NCI-H2171 (cell line): ENCODE results near the gene PEDS1.
"Not testable (repeated sequence)": the region's sequence is repeated elsewhere in the genome, so short reads cannot be mapped to it uniquely, and the experiment has no call there.

ENCODE experiments used
- DNase-seq: peaks from one replicate; lab custom pipeline; 2025; lab: John Stamatoyannopoulos, UW

The PEDS1 gene

DNA sequence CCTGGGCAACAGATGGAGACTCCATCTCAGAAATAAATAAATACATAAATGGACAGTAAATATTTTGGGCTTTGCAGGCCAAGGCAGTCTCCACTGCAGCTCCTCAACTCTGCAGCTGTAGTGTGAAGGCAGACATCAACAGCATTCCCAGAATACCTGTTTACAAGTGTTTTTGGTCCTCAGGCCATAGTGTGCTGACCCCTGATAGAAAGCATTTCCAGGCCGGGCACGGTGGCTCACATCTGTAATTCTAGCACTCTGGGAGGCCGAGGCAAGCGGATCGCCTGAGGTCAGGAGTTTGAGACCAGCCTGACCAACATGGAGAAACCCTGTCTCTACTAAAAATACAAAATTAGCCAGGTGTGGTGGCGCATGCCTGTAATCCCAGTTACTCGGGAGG lies 18.4 kb downstream of the PEDS1 start:
- DNase-seq = not testable (repeated sequence)

DNA sequence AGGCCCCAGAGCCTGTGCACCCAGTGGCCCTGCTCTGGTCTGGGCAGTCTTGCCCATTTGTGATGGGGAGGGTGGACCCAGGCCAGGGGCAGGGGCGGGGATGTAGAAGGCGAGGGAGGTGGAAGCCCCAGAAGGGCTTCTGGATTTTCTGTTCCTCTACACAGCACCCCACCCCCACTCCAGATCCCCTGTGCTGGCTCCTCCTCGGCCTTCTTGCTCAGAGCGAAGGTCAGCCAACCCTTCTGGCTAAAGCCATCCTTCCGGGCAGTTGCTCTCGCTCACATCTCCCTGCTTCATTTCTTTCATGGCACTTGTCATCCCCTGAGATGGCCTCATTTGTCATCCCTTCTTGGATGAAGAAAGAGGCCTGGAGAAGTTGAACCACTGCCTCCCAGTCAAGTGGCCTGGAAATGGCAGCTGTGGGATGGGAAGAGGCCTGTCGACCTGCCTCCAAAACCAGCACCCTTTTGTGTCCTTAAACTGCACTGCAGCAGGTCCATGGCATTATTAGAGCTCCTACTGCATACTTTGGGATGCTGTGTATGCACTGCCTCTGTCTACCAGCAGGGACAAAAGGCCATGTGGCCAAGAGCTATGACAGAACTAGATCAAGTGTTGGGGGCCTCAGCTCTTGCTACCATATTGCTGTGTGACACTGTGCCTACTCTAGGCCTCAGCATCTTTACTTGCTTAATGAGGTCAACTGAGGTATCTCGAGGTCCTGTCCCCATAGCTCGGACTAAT lies 19.9 kb downstream of the PEDS1 start:
- no peak for DNase-seq

DNA sequence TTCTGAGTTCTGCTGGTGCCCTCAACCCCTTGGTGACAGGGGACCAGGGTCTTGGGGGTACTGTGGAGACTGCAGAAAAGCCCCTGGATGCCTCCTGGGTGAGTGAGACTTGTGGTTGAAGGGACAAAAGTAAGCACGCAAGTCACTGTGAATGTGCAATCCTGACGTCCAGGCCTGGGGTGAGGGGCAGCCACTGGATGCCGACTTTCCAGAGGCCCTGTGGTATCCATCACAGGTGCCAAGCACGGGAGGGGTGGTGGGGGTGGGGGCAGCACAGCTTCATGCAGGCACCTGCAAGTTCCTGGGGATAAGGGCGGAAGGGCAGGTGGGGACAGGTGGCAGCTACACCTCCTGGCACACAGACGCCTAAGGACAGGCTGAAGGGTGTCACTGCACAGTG lies 20.5 kb downstream of the PEDS1 start:
- DNase-seq = no peak

GRCh38 chr20:50130995-50131394 lies 22.5 kb downstream of the PEDS1 start:
- no peak for DNase-seq

DNA sequence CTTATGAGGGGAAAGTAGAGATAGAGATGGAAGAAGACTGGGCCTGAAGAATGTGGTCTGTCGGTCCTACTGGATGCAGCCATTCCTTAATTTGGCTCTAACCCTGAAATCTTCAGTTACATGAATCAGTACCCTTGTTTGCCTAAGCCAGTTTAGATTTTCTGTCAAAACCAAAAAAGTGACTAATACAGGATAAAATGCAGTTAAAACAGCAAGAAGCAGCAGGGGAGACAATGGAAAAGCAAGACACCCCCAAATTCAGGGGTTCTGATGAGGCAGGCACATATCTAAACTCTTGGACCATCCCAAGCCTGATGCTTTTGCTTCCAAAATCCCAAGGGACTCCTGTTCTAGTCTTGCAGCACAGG lies 23.2 kb downstream of the PEDS1 start:
- DNase-seq = no peak

GRCh38 chr20:50129662-50130355 lies 23.7 kb downstream of the PEDS1 start:
- no peak for DNase-seq

DNA sequence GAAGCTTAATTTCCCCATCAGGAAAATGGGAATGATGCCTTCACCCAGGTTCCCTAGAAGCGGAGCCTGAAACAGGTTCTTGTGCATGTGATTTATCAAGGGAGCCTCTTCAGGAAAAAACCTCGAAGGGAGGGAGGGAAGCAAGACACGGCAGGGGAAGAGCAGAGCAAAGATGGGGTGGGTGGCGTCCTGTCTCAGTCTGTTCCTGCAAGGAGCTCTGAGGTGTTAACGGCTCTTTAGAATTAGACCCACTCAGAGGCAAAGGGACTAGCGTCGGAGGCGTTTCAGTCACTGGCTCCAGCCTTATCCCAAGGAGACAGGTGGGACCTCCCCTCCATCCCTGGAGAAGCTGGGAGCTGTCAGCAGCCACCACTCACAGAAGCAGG lies 25.0 kb downstream of the PEDS1 start:
- no peak for DNase-seq

GRCh38 chr20:50127587-50128519 lies 25.7 kb downstream of the PEDS1 start:
- DNase-seq = peak; percentile 96

GRCh38 chr20:50126662-50127061 lies 26.9 kb downstream of the PEDS1 start:
- DNase-seq = peak; percentile 69

- DNase-seq = no peak
These were observed 28.2 kb downstream of the PEDS1 start for GRCh38 chr20:50125279-50125678.

GRCh38 chr20:50124496-50124895 lies 29.0 kb downstream of the PEDS1 start:
- no peak for DNase-seq

DNA sequence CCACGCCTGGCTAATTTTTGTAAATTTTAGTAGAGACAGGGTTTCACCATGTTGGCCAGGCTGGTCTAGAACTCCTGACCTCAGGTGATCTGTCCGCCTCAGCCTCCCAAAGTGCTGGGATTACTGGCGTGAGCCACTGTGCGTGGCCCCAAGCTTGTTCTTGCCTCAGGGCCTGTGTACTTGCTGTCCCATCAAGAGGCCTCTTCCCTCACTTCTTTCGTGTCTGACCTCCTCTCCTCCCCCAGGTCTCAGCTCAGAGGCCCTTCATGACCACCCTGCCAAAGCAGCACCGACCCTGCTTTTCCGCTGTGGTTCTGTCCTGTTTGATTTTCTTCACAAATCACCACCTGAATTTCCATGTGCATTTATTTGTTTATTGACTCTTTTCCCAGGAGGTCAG lies 30.1 kb downstream of the PEDS1 start:
- DNase-seq = no peak

GRCh38 chr20:50122763-50123162 lies 30.8 kb downstream of the PEDS1 start:
- no peak for DNase-seq

DNA sequence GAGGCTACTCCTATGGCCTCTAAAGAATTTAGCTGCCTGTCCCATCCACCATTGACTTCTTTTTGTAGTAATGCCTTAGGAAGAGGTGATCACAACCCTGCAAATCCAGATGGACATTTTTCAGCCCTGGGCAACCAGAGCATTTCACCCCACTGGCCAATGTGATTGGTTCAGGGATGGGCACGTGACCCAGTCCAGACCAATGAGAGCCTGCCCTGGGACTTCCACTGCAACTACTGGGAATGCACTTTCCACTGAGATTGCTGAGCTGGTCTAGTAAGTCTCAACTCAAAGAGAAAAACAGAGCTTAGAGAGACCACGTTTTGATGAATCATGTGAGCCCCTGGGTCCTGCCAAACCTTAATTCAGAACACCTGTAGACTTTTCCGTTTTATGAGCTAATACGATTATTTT lies 31.7 kb downstream of the PEDS1 start:
- no peak for DNase-seq

DNA sequence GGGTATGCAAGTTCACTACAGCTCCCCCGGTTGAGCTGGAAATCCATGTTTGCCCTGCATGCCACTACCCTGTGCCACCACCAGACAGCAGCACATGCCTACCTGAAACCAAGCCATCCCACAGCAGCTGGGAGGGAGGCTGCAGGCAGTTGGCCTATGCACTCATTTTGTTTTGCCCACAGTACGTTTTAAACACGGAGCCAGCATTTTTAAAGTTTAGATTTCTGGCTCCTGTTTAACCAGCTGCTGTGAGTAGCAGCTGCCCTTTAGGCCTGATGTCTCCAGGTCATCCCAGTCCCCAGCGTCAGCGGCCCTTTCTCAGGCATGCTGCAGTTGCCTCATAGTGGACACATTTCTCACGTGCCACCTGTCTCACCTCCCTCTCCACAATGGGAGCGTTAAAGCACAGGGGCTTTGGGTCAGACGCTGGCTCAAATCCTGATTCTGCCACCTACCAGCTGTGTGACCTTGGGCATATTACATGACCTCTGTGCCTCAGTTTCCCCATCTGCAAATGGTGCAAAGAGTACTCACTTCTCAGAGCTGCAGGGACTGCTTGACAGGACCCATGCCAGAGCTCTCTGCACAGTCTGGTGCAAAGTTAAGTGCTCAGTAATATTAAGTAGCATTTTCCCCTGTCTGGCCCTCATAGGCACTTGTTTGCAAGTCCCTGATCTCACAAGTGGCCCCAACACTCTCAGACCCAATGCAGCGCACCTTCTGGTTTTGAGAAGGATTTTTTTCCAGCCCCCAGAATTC lies 32.4 kb downstream of the PEDS1 start:
- DNase-seq = peak; percentile 67

GRCh38 chr20:50118203-50118602 lies 35.3 kb downstream of the PEDS1 start:
- DNase-seq = no peak

GRCh38 chr20:50116368-50116999 lies 37.0 kb downstream of the PEDS1 start:
- no peak for DNase-seq

- DNase-seq = peak; percentile 99
These were observed 37.7 kb downstream of the PEDS1 start for GRCh38 chr20:50115591-50116367.

DNA sequence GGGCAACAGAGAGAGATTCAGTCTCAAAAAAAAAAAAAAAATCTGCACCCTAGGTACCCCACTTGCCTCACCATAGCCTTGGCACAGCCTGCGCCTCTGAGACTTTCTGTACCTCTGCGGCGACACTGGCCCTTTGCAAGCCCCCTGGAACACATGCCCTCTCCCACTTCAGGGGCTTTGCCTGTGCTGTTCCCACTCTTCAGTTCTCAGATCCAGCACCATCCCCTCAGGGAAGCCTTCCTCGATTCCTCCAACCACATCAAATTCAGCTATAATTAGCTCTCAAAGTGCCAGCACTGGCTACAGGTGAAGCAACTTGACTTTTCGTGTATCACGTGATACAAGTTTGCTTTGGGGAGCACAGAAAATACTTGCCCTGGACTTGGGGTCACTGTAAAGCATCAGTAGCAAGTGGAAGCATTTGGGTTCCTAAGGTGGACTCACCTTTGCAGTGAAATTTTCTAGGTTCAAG lies 38.4 kb downstream of the PEDS1 start:
- no peak for DNase-seq

- DNase-seq = no peak
These were observed 39.9 kb downstream of the PEDS1 start for GRCh38 chr20:50113420-50114224.
